ENCODE measurements around the gene PALD1.
A peak's percentile ranks its signal among the peaks of the same experiment; 100 is the strongest.

PALD1 gene

GRCh38 chr10:70557876-70558275 is 79.3 kb downstream of the PALD1 start:
- POLR2A ChIA-PET: no interaction called here
- no peak overlapping the region for H3K4me3 ChIP-seq (ENCODE audit: low read depth, low read length)
- CTCF ChIA-PET: interaction anchor here (1.0 to 6.0 kb wide), 4 partner anchors 10 to 323 kb away, joined by 3 to 93 read pairs (median 7); no protein-coding TSS in a partner anchor
- no peak for TF ChIP-seq CTCF (IDR thresholded peaks at IDR 0.05; ENCODE audit: insufficient read depth, low read length, missing control alignments)
- no peak for DNase-seq (ENCODE audit: low read depth, low spot score)

GRCh38 chr10:70558295-70558694 is 79.7 kb downstream of the PALD1 start:
- no peak overlapping the region for H3K4me3 ChIP-seq (ENCODE audit: low read depth, low read length)
- CTCF ChIA-PET: interaction anchor here (0.8 to 6.0 kb wide), 15 partner anchors 7 to 323 kb away, joined by 3 to 93 read pairs (median 3); partner anchors contain the start of gene PRF1
- TF ChIP-seq CTCF (IDR thresholded peaks at IDR 0.05; ENCODE audit: insufficient read depth, low read length, missing control alignments): no peak
- no peak for DNase-seq (ENCODE audit: low read depth, low spot score)
- POLR2A ChIA-PET: no interaction called here

- ChIA-PET POLR2A (interaction anchor here (0.9 kb wide), 1 partner anchor 202 kb away, joined by 3 read pairs; no protein-coding TSS in a partner anchor), CTCF (interaction anchor here (0.8 to 6.0 kb wide), 21 partner anchors 8 to 322 kb away, joined by 3 to 93 read pairs (median 3); partner anchors contain the start of gene PRF1)
- peak; percentile 63 for TF ChIP-seq CTCF (IDR thresholded peaks at IDR 0.05; ENCODE audit: insufficient read depth, low read length, missing control alignments)
- no peak for DNase-seq (ENCODE audit: low read depth, low spot score)
- H3K4me3 ChIP-seq (ENCODE audit: low read depth, low read length): no peak overlapping the region
These were observed 80.6 kb downstream of the PALD1 start for GRCh38 chr10:70558871-70559810.

GRCh38 chr10:70559861-70560260 is 81.3 kb downstream of the PALD1 start:
- no peak overlapping the region for H3K4me3 ChIP-seq (ENCODE audit: low read depth, low read length)
- ChIA-PET POLR2A (interaction anchor here (0.6 kb wide), 1 partner anchor 202 kb away, joined by 3 read pairs; no protein-coding TSS in a partner anchor), CTCF (interaction anchor here (0.8 to 6.0 kb wide), 11 partner anchors 9 to 250 kb away, joined by 3 to 93 read pairs (median 5); no protein-coding TSS in a partner anchor)
- TF ChIP-seq CTCF (IDR thresholded peaks at IDR 0.05; ENCODE audit: insufficient read depth, low read length, missing control alignments): no peak
- DNase-seq (ENCODE audit: low read depth, low spot score): no peak

GRCh38 chr10:70560511-70560941 is 82.0 kb downstream of the PALD1 start:
- DNase-seq (ENCODE audit: low read depth, low spot score): no peak
- no peak overlapping the region for H3K4me3 ChIP-seq (ENCODE audit: low read depth, low read length)
- ChIA-PET CTCF (interaction anchor here (0.8 to 6.0 kb wide), 10 partner anchors 9 to 249 kb away, joined by 3 to 93 read pairs (median 4); no protein-coding TSS in a partner anchor), POLR2A (interaction anchor here (0.6 kb wide), 1 partner anchor 201 kb away, joined by 3 read pairs; no protein-coding TSS in a partner anchor)
- TF ChIP-seq CTCF (IDR thresholded peaks at IDR 0.05; ENCODE audit: insufficient read depth, low read length, missing control alignments): no peak

GRCh38 chr10:70561070-70561469 is 82.5 kb downstream of the PALD1 start:
- ChIA-PET CTCF (interaction anchor here (1.1 to 6.0 kb wide), 9 partner anchors 10 to 199 kb away, joined by 3 to 93 read pairs (median 6); no protein-coding TSS in a partner anchor), POLR2A (no interaction called here)
- DNase-seq (ENCODE audit: low read depth, low spot score): no peak
- H3K4me3 ChIP-seq (ENCODE audit: low read depth, low read length): no peak overlapping the region
- TF ChIP-seq CTCF (IDR thresholded peaks at IDR 0.05; ENCODE audit: insufficient read depth, low read length, missing control alignments): no peak

Measured in AG04449 (cell line).